OCI-M1 (cell line): ENCODE results near the gene BRI3BP.
A peak's percentile ranks its signal among the peaks of the same experiment; 100 is the strongest.
"Not testable (repeated sequence)": the region's sequence is repeated elsewhere in the genome, so short reads cannot be mapped to it uniquely, and the experiment has no call there.

ENCODE experiments used
- DNase-seq: peaks from one replicate; lab custom pipeline; 2025; lab: John Stamatoyannopoulos, UW

The BRI3BP gene

GRCh38 chr12:125021771-125022170 lies 28.3 kb downstream of the BRI3BP start:
- DNase-seq: no peak

- no peak for DNase-seq
These were observed 29.6 kb downstream of the BRI3BP start for GRCh38 chr12:125023065-125023464.

- no peak for DNase-seq
These were observed 31.6 kb downstream of the BRI3BP start for GRCh38 chr12:125024949-125025563.

- DNase-seq: no peak
These were observed 32.3 kb downstream of the BRI3BP start for GRCh38 chr12:125025606-125026235.

GRCh38 chr12:125028106-125028505 lies 34.7 kb downstream of the BRI3BP start:
- no peak for DNase-seq

- no peak for DNase-seq
These were observed 36.4 kb downstream of the BRI3BP start for GRCh38 chr12:125029761-125030358.

GRCh38 chr12:125031471-125031870 lies 38.0 kb downstream of the BRI3BP start:
- DNase-seq: not testable (repeated sequence)

GRCh38 chr12:125032466-125033152 lies 39.2 kb downstream of the BRI3BP start:
- no peak for DNase-seq

GRCh38 chr12:125033288-125033687 lies 39.8 kb downstream of the BRI3BP start:
- no peak for DNase-seq

- no peak for DNase-seq
These were observed 45.7 kb downstream of the BRI3BP start for GRCh38 chr12:125038976-125039625.

GRCh38 chr12:125049093-125049458 lies 55.6 kb downstream of the BRI3BP start:
- no peak for DNase-seq

GRCh38 chr12:125050446-125050845 lies 57.0 kb downstream of the BRI3BP start:
- no peak for DNase-seq

GRCh38 chr12:125050868-125051267 lies 57.4 kb downstream of the BRI3BP start:
- DNase-seq: peak; percentile 17

- DNase-seq: no peak
These were observed 60.4 kb downstream of the BRI3BP start for GRCh38 chr12:125053821-125054220.

- DNase-seq: no peak
These were observed 62.1 kb downstream of the BRI3BP start for GRCh38 chr12:125055591-125055990.

- no peak for DNase-seq
These were observed 62.9 kb downstream of the BRI3BP start for GRCh38 chr12:125056306-125056705.

GRCh38 chr12:125057708-125058107 lies 64.3 kb downstream of the BRI3BP start:
- DNase-seq: no peak

- DNase-seq: no peak
These were observed 67.8 kb downstream of the BRI3BP start for GRCh38 chr12:125061229-125061628.

GRCh38 chr12:125063522-125063921 lies 70.1 kb downstream of the BRI3BP start:
- not testable (repeated sequence) for DNase-seq

GRCh38 chr12:125064492-125064891 lies 71.0 kb downstream of the BRI3BP start:
- DNase-seq: no peak

GRCh38 chr12:125065021-125065918 lies 71.8 kb downstream of the BRI3BP start, which contains the start of gene AACS:
AACS (plus strand) TSS chr12:125065435; CDS start chr12:125065585, 150 bp downstream.
- peak; percentile 91 for DNase-seq
